ENCODE measurements around the gene MGAT4A.

Gene MGAT4A

DNA sequence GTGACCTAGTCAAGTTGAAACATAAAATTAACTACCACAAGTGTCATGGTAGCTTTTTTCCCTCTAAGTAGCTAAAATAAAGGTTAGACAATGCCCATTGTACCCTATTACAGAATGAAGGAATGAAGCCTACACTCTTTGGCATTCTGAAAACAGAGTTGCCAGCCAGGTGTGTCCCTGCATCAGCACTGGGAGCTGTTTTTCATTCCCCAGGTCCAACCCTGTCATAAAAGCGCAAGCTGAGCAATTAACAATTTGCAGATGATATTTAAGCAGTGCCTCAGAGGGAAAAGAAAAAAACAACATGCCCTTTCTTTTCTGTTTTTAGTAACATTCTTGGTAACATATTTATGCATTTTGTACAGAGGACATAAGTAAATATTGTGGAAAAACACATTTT is 46.8 kb upstream of the MGAT4A start:
- Histone ChIP-seq H3K4me1 (ENCODE audit: insufficient read depth, low read length, poor library complexity, severe bottlenecking) (peaks cover 4% of the 10 kb centered on the region), H4K20me1 (ENCODE audit: insufficient read depth, low read length, poor library complexity, severe bottlenecking) (no peaks in the 10 kb centered on the region), H3K9me2 (replicated peaks; ENCODE audit: low read depth, low read length) (no peaks in the 10 kb centered on the region), H3K4me2 (ENCODE audit: low read depth, low read length, poor library complexity, severe bottlenecking) (no peak overlapping the region), H3K9ac (ENCODE audit: low read depth, low read length, poor library complexity, severe bottlenecking) (no peak overlapping the region), H2AFZ (ENCODE audit: low read length) (no peak overlapping the region), H3K27me3 (ENCODE audit: insufficient read depth, low read length, poor library complexity, severe bottlenecking) (no peaks in the 10 kb centered on the region), H3K4me3 (ENCODE audit: low read length, poor library complexity, severe bottlenecking) (no peak overlapping the region), H3K36me3 (ENCODE audit: insufficient read depth, low read length) (no peaks in the 10 kb centered on the region), H3K79me2 (ENCODE audit: insufficient read depth, low read length) (no peaks in the 10 kb centered on the region), H3K9me3 (ENCODE audit: insufficient read depth, low read depth, low read length) (peaks cover 11% of the 10 kb centered on the region; the same call in 1 of the 2 replicates), H3F3A (ENCODE audit: low read depth) (no peaks in the 10 kb centered on the region)
- no peak for TF ChIP-seq EZH2phosphoT487 (IDR thresholded peaks at IDR 0.05; ENCODE audit: borderline replicate concordance)
- TF ChIP-seq CTCF (conservative IDR thresholded peaks at IDR 0.05; ENCODE audit: low read length) = no peak

DNA sequence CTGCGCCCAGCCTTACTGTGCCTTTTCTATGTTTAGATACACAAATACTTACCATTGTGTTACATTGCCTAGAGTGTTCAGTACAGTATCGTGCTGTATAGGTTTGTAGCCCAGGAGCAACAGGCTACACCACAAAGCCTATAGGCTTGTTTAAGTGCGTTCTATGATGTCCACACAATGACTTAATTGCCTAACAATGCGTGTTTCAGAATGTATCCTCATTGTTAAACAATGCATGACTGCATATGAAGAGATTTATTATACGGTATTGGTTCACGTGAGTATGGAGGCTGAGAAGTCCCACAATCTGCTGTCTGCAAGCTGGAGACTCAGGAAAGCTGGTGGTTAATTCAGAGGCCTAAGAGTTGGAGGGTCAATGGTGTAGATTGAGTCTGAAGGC is 46.1 kb upstream of the MGAT4A start:
- Histone ChIP-seq H3K27me3 (ENCODE audit: insufficient read depth, low read length, poor library complexity, severe bottlenecking) (no peaks in the 10 kb centered on the region), H3K36me3 (ENCODE audit: insufficient read depth, low read length) (no peaks in the 10 kb centered on the region), H3K9ac (ENCODE audit: low read depth, low read length, poor library complexity, severe bottlenecking) (no peak overlapping the region), H3K79me2 (ENCODE audit: insufficient read depth, low read length) (no peaks in the 10 kb centered on the region), H3K4me3 (ENCODE audit: low read length, poor library complexity, severe bottlenecking) (no peak overlapping the region), H3K9me3 (ENCODE audit: insufficient read depth, low read depth, low read length) (peaks cover 7% of the 10 kb centered on the region; the same call in 1 of the 2 replicates), H3F3A (ENCODE audit: low read depth) (0 out of 2 replicates have a peak, but pooled peaks cover 2% of the 10 kb centered on the region), H2AFZ (ENCODE audit: low read length) (no peak overlapping the region), H4K20me1 (ENCODE audit: insufficient read depth, low read length, poor library complexity, severe bottlenecking) (no peaks in the 10 kb centered on the region), H3K4me2 (ENCODE audit: low read depth, low read length, poor library complexity, severe bottlenecking) (no peak overlapping the region), H3K4me1 (ENCODE audit: insufficient read depth, low read length, poor library complexity, severe bottlenecking) (peaks cover 11% of the 10 kb centered on the region), H3K9me2 (replicated peaks; ENCODE audit: low read depth, low read length) (no peaks in the 10 kb centered on the region)
- TF ChIP-seq CTCF (conservative IDR thresholded peaks at IDR 0.05; ENCODE audit: low read length) (no peak), EZH2phosphoT487 (IDR thresholded peaks at IDR 0.05; ENCODE audit: borderline replicate concordance) (no peak)

DNA sequence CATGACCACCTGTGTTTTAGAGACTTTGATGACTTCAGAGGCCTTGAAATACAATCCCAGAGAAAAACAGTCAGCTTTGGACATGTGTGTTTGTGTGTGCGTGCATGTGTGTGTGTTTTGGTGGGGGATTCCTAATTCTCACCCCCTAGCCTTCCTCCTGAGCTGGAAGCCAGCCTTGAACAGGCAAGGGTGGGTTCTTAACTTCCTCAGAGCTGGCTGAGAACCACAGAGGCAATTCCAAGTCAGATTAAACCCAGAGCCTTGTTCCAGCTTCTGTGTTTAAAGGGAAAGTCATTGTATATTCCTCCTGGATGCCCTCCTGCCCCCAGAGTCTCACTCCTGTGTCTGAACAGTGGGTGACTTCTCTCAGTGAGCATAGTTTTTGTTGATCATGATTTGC is 45.2 kb upstream of the MGAT4A start:
- no peaks in the 10 kb centered on the region for H3K36me3 ChIP-seq (ENCODE audit: insufficient read depth, low read length)
- peaks cover 20% of the 10 kb centered on the region for H3K4me1 ChIP-seq (ENCODE audit: insufficient read depth, low read length, poor library complexity, severe bottlenecking)
- no peaks in the 10 kb centered on the region for H3K9me3 ChIP-seq (ENCODE audit: insufficient read depth, low read depth, low read length)
- no peak overlapping the region for H3K4me2 ChIP-seq (ENCODE audit: low read depth, low read length, poor library complexity, severe bottlenecking)
- no peak overlapping the region for H3K4me3 ChIP-seq (ENCODE audit: low read length, poor library complexity, severe bottlenecking)
- no peaks in the 10 kb centered on the region for H4K20me1 ChIP-seq (ENCODE audit: insufficient read depth, low read length, poor library complexity, severe bottlenecking)
- no peaks in the 10 kb centered on the region for H3K27me3 ChIP-seq (ENCODE audit: insufficient read depth, low read length, poor library complexity, severe bottlenecking)
- no peak for TF ChIP-seq EZH2phosphoT487 (IDR thresholded peaks at IDR 0.05; ENCODE audit: borderline replicate concordance)
- H3F3A ChIP-seq (ENCODE audit: low read depth) = 0 out of 2 replicates have a peak, but pooled peaks cover 6% of the 10 kb centered on the region
- H3K9me2 ChIP-seq (replicated peaks; ENCODE audit: low read depth, low read length) = no peaks in the 10 kb centered on the region
- no peak overlapping the region for H3K9ac ChIP-seq (ENCODE audit: low read depth, low read length, poor library complexity, severe bottlenecking)
- H2AFZ ChIP-seq (ENCODE audit: low read length) = no peak overlapping the region
- no peaks in the 10 kb centered on the region for H3K79me2 ChIP-seq (ENCODE audit: insufficient read depth, low read length)

All from Loucy (cell line).